Stimulated activated memory B cell treated with anti-CD40 and anti-IgM and Interleukin-4, amounts not matched to agents 10 μg/mL and 1 μg/mL and 100 μg/mL, for 72 hours (primary cell): Measurements from ENCODE around the gene CRYBA4.

Experiments
- ATAC-seq: fragments of 150-1000 bp; cut with Tn5 transposase; 2 replicates; pipeline ENCODE4 v1.10.0; 2021
- H3K27ac Mint-ChIP-seq: one replicate; pipeline ENCODE4 v1.8.0; 2022; ENCODE audit warnings: mild to moderate bottlenecking, mixed read lengths
- H3K27me3 Mint-ChIP-seq: one replicate; pipeline ENCODE4 v1.8.0; 2022; ENCODE audit warnings: mixed read lengths
- H3K36me3 Mint-ChIP-seq: one replicate; pipeline ENCODE4 v1.8.0; 2022; ENCODE audit warnings: mixed read lengths
- H3K4me1 Mint-ChIP-seq: one replicate; pipeline ENCODE4 v1.8.0; 2022; ENCODE audit warnings: mixed read lengths
- H3K4me3 Mint-ChIP-seq: one replicate; pipeline ENCODE4 v1.8.0; 2022; ENCODE audit warnings: mild to moderate bottlenecking, moderate library complexity, mixed read lengths
- H3K9me3 Mint-ChIP-seq: one replicate; pipeline ENCODE4 v1.8.0; 2022; ENCODE audit warnings: mixed read lengths

Gene CRYBA4

DNA sequence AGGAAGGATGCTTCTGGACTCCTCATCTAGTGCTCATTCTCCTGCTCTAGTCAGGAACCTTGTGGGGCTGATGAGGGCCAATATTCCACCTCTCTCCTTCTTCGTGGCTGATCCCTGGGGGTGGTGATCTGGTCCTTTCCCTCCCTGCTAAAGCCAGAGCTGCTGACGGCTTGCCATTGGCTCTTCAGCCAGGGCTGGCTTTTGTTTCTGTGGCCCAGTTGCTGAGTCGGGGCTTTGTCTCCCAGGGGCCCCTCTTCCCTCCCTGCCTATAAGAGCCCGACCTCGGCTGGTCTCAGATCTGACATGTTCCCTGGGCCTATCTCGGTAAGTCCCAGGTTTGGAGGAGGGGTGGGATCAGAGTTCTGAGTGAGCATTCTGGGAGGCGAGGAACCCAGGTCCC, at the start of gene CRYBA4:
CRYBA4 (plus strand) TSS at position 301 of the 400 bp plus-strand sequence. CDS start 634 bp downstream, outside the sequence.
- H3K36me3 Mint-ChIP-seq = no peaks in the 10 kb centered on the region
- H3K4me1 Mint-ChIP-seq = peaks cover 10% of the 10 kb centered on the region
- H3K9me3 Mint-ChIP-seq = no peaks in the 10 kb centered on the region
- H3K27ac Mint-ChIP-seq = no peak within 1 kb of the TSS
- no peaks in the 10 kb centered on the region for H3K27me3 Mint-ChIP-seq
- ATAC-seq = no peak
- H3K4me3 Mint-ChIP-seq = no peak within 1 kb of the TSS

DNA sequence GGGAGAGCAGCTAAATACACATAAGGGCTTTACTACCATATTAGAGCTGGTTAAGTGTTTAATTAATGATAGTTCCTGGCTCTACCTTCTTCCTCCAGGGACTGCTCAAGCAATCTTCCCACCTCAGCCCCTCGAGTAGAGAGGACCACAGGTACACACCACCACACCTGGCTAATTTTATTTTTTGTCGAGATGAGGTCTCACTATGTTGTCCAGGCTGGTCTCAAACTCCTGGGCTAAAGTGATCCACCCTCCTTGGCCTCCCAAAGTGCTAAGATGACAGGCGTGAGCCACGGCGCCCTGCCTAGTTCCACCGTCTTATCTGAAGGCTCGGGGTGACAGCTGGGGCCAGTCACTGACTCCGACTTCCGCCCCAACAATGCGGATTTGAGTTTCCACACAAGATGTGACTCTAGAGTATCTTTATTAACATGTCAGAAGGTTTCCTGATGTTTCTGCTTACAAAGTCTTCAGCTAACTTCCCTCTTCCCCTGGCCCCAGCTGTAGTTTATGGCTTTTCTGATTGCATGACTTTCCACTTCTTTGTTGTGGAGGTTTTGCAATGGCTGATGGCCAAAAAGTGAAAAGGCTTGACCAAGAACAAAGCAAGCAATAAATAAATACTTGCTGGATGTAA, 48.6 kb upstream of the CRYBA4 start:
- Mint-ChIP-seq H3K36me3 (peaks cover 11% of the 10 kb centered on the region), H3K4me3 (no peak overlapping the region), H3K9me3 (no peaks in the 10 kb centered on the region), H3K27me3 (no peaks in the 10 kb centered on the region), H3K27ac (peak overlapping the region; percentile 31), H3K4me1 (peaks cover 30% of the 10 kb centered on the region)
- no peak for ATAC-seq

DNA sequence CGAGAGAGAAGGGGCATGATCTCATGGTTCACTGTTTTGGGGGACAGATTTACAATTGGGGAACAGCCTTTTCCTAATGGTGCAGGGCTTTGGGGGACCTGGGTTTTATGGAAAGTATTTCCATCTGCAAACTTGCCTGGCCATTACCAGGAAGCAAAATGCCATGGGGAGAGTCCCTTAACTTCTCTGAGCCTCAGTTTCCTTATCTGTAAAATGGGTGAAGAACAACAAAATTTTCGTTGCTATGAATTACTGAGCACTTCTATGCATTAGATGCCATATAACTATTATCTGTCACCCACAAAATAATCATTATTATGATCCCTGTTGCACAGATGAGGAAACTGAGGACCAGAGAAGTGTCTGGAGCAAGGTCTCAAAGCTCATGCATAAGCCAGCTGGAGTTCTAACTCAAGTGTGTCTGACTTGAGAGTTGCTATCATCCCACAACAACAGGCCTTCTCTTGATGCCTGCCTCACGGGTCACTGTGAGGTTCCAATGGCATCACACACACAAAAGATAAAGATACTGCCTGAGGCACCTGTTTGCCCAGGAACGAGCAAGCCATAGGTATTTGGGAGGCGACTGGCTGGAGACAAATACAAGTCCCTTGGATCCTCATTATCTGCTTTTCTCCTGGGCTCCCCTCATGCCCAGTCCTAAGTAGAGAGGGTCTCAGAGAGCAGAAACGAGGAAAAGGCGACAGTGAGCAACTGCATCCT, 47.6 kb upstream of the CRYBA4 start:
- Mint-ChIP-seq H3K9me3 (no peaks in the 10 kb centered on the region), H3K4me3 (no peak overlapping the region), H3K27ac (peak overlapping the region; percentile 31), H3K36me3 (peaks cover 11% of the 10 kb centered on the region), H3K4me1 (peaks cover 35% of the 10 kb centered on the region), H3K27me3 (no peaks in the 10 kb centered on the region)
- ATAC-seq = no peak

DNA sequence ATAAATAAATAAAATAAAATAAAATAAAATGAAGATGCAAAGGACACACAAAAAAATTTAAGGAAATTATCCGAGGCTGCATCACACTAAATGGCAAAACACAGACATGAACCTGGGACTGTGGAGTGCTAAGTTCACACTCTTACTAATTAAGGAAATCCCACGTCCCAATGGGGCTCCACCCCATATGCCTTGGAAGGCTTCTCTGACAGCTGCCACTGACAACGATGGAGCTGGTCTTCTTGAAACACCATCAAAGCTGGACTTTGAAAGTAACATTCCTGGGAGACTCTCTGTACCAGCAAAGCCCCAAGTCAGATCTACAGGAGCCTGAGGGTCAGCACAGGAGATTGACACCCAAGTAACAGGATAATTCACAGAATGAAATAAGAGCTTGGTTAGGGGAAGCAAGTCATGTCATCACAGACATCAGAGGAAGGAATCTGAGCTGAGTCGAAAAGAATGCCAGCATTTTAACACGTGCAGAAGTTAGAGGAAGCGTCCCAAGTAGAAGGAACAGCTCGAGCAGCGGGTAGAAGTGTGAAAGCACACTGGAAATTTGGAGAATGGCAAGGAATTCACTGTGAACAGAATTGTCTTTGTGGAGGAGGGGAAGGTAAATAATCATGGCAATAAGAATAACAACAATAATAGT, 45.6 kb upstream of the CRYBA4 start:
- Mint-ChIP-seq H3K36me3 (peaks cover 8% of the 10 kb centered on the region), H3K27me3 (no peaks in the 10 kb centered on the region), H3K9me3 (no peaks in the 10 kb centered on the region), H3K4me1 (peaks cover 46% of the 10 kb centered on the region), H3K27ac (no peak overlapping the region), H3K4me3 (no peak overlapping the region)
- ATAC-seq = no peak

GRCh38 chr22:26577081-26577480, 44.7 kb upstream of the CRYBA4 start:
- H3K27me3 Mint-ChIP-seq = no peaks in the 10 kb centered on the region
- H3K9me3 Mint-ChIP-seq = no peaks in the 10 kb centered on the region
- no peak overlapping the region for H3K27ac Mint-ChIP-seq
- H3K4me3 Mint-ChIP-seq = no peak overlapping the region
- H3K4me1 Mint-ChIP-seq = peaks cover 40% of the 10 kb centered on the region
- peaks cover 5% of the 10 kb centered on the region for H3K36me3 Mint-ChIP-seq
- no peak for ATAC-seq

GRCh38 chr22:26579331-26579886, 42.4 kb upstream of the CRYBA4 start:
- no peaks in the 10 kb centered on the region for H3K9me3 Mint-ChIP-seq
- peak overlapping the region; percentile 57 for H3K4me3 Mint-ChIP-seq
- peaks cover 32% of the 10 kb centered on the region for H3K4me1 Mint-ChIP-seq
- peaks cover 5% of the 10 kb centered on the region for H3K36me3 Mint-ChIP-seq
- peak; percentile 93 for ATAC-seq
- H3K27ac Mint-ChIP-seq = peak overlapping the region; percentile 89
- H3K27me3 Mint-ChIP-seq = no peaks in the 10 kb centered on the region

GRCh38 chr22:26580240-26580962, 41.4 kb upstream of the CRYBA4 start:
- H3K4me1 Mint-ChIP-seq = peaks cover 32% of the 10 kb centered on the region
- ATAC-seq = no peak
- H3K9me3 Mint-ChIP-seq = no peaks in the 10 kb centered on the region
- no peak overlapping the region for H3K4me3 Mint-ChIP-seq
- H3K36me3 Mint-ChIP-seq = peaks cover 5% of the 10 kb centered on the region
- peak overlapping the region; percentile 89 for H3K27ac Mint-ChIP-seq
- no peaks in the 10 kb centered on the region for H3K27me3 Mint-ChIP-seq

DNA sequence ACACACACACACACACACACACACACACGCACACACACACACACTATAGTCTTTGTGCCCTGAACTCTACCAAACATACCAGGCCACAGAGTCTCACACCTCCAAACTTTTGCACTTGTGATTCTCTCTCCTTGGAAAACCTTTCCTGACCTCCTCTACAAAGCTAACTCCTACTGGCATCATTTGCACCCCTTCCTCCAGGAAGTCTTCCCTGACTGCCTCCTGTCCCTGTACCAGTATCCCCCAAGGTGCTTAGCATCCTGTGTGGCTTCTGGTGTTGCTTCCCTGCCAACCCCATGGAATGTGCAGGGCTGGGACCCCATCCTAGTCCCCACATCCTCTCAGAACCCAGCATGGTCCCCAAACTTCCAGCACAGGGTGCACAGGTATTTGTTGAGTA, 40.7 kb upstream of the CRYBA4 start:
- H3K4me1 Mint-ChIP-seq = peaks cover 32% of the 10 kb centered on the region
- no peak overlapping the region for H3K4me3 Mint-ChIP-seq
- peaks cover 5% of the 10 kb centered on the region for H3K36me3 Mint-ChIP-seq
- H3K27ac Mint-ChIP-seq = no peak overlapping the region
- ATAC-seq = no peak
- H3K9me3 Mint-ChIP-seq = no peaks in the 10 kb centered on the region
- H3K27me3 Mint-ChIP-seq = no peaks in the 10 kb centered on the region

DNA sequence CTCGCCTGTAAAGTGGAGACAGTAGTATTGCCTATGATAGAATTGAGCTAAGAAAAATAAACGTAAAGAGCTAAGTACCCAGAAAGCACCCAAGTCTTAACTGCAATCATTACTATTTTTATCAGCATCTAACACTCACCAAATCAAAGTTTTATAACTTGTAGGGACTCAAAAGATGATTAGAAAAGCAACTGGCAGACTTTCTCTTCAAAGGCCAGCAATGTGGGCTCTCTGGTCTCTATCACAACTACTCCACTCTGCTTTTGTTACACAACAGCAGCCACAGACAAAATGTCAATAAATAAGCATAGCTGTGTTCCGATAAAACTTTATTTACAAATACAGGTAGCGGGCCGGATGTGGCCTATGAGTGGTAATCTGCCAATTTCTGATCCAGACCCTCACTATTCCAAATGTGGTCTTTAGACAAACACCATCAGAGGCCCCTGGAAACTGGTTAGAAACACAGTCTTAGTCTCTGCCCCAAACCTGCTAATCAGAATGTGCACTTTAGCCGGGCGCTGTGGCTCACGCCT, 40.1 kb upstream of the CRYBA4 start:
- Mint-ChIP-seq H3K27ac (no peak overlapping the region), H3K4me3 (no peak overlapping the region)

GRCh38 chr22:26584010-26584409, 37.8 kb upstream of the CRYBA4 start:
- H3K36me3 Mint-ChIP-seq = no peaks in the 10 kb centered on the region
- H3K9me3 Mint-ChIP-seq = no peaks in the 10 kb centered on the region
- H3K4me3 Mint-ChIP-seq = no peak overlapping the region
- peaks cover 47% of the 10 kb centered on the region for H3K4me1 Mint-ChIP-seq
- no peak for ATAC-seq
- H3K27ac Mint-ChIP-seq = no peak overlapping the region
- no peaks in the 10 kb centered on the region for H3K27me3 Mint-ChIP-seq

More for the DNA sequence above, 40.1 kb upstream of the CRYBA4 start:
- H3K4me1 Mint-ChIP-seq = peaks cover 33% of the 10 kb centered on the region
- no peak for ATAC-seq
- no peaks in the 10 kb centered on the region for H3K36me3 Mint-ChIP-seq
- no peaks in the 10 kb centered on the region for H3K27me3 Mint-ChIP-seq
- H3K9me3 Mint-ChIP-seq = no peaks in the 10 kb centered on the region

DNA sequence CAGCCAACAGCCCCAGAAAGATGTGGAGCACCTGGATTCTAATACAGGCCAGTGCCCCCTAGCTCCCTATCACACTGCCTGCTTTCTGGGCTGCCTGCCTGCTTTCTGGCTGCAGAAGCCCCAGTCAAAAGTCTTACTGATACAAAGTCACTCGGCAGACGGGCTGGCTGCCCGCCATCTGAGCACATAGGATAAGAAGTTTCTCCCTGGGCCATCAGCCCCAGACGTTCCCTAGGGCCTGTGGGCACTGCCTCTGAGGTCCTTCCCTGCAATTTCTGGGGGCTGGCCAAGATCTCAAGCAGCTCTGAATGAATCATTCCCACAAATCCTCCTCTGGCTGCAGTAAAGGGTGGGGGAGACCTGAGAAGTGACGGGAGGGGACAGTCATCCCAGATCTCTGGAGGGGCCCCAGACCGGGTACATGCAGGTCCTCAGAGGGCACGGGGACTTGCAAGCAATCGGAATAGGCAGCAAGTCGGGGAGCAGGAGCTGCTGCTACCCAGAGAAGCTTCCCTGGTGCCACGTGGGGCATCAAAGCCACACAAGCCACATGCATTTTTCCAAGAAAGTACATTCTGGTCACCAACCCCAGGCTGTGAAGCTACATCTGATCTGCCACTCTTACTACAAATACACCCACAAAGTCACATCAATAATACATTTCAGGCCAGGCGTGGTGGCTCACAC, 36.5 kb upstream of the CRYBA4 start:
- Mint-ChIP-seq H3K9me3 (no peaks in the 10 kb centered on the region), H3K27me3 (no peaks in the 10 kb centered on the region), H3K36me3 (no peaks in the 10 kb centered on the region), H3K4me1 (peaks cover 40% of the 10 kb centered on the region), H3K27ac (no peak overlapping the region), H3K4me3 (no peak overlapping the region)
- ATAC-seq = no peak

DNA sequence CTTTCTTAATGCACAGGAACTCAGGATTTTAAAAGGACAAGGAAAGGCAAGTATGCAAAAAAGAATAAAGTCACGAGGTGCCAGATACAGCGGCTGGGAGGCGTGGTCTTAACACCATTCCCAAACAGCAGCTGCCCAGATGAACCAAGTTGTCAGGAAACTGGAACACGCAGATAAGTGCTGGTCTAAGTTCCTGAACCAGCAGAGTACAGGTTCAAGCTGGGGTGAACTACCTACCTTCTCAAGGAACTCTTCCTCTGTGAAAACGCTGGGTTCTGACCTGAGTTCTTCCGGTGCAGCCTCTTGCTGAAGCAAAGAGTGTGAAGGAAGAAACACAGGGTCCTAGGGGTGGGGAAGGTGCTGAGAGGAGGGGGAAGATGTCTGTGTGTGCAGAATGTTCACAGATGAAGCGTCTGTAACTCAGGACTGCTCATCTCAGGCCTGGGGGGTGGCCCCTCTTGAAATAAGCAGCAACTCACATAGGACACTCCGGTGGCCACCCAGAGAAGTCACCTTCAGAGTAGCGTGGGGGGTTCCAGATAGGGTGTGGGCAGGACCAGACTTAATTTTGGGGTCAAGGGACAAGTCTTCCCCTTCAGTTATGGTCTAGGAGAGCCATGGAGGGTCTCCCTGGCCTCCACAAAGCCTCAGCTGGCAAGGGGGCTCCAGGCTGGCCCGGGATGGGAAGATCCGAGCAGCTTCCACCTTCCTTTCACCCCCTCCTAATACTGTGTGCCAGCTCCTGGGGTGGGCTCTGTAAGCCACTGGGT, 35.0 kb upstream of the CRYBA4 start:
- Mint-ChIP-seq H3K4me3 (no peak overlapping the region), H3K27ac (no peak overlapping the region)

DNA sequence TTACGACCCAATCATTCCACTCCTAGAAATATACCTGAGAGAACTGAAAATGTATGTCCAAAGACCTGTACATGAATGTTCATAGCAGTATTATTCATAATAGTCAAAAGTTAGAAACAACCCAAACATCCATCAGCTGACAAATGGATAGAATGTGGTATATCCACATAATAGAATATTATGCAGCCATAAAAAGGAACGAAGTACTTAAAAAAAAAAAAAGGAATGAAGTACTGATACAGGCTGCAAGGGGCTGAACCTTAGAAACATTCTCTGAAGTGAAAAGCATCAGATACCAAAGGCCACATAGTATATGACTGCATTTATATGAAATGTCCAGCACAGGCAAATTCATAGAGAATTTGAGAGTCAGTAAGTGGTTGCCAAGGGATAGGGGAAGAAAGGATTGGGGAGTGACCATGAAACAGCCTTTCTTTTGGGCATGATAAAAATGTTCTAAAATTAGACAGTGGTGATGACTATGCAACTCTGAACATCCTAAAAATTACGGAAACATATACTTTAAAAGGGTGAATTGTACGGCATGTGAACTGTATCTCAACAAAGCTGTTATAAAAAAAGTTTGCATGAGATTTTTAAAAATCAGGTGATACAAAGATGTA, 33.7 kb upstream of the CRYBA4 start:
- peak overlapping the region; percentile 44 for H3K27ac Mint-ChIP-seq
- H3K9me3 Mint-ChIP-seq = no peaks in the 10 kb centered on the region
- peak overlapping the region; percentile 82 for H3K4me3 Mint-ChIP-seq
- H3K36me3 Mint-ChIP-seq = no peaks in the 10 kb centered on the region
- ATAC-seq = no peak
- no peaks in the 10 kb centered on the region for H3K27me3 Mint-ChIP-seq
- H3K4me1 Mint-ChIP-seq = peaks cover 49% of the 10 kb centered on the region

More for the DNA sequence above, 35.0 kb upstream of the CRYBA4 start:
- no peaks in the 10 kb centered on the region for H3K9me3 Mint-ChIP-seq
- no peaks in the 10 kb centered on the region for H3K36me3 Mint-ChIP-seq
- ATAC-seq = no peak
- H3K4me1 Mint-ChIP-seq = peaks cover 36% of the 10 kb centered on the region
- no peaks in the 10 kb centered on the region for H3K27me3 Mint-ChIP-seq
